AG08396 (cell line): ENCODE results near the gene TNS3.
A peak's percentile ranks its signal among the peaks of the same experiment; 100 is the strongest.

Experiments used
- DNase-seq: peaks from one replicate; pipeline ENCODE4 v3.0.0; 2012; ENCODE audit warnings: low spot score, mixed read lengths

Gene TNS3

DNA sequence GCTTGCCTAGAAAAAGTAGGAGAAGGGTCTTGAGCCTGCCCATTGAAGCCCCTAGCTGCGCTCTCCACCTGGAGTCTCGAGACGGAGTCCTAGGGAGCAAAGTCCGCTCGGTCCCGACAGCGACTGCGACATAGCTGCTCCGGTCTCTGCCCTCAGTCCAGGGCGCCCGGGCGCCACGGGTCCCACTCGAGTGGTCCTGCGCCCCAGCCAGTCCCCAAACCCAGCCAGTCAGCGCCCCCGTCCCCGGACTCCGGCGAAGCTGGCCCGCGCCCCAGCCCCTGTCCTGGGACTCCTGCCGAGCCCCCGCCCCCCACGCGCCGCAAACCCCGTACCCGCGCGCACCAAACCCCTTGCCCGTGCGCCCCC is 490 bp downstream of the TNS3 start:
- DNase-seq, result no peak

DNA sequence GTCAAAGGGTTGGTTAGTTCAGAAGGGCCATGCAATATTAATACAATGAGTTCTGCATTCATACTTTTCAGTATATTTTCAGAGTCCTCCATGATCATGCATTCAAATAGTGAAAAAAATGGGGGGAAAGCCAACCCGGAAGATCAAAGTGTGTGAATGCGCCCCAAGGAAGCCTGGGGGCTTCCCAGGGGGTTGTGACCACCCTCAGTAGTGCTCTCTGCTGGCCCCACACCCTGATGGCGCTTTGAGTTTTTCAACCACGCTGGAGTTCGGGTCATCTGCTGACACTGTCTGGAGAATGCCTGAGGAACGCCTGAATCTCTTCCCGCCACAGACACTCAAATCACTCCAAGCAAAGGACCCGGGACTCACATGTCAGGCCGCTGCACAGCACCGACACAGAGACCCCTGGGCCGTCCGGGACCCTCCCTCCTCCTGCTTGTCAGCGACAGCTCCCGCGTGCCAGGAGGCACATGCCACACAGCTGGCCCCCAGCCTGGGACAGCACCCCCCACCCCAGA is 1.0 kb downstream of the TNS3 start:
- DNase-seq, result no peak

DNA sequence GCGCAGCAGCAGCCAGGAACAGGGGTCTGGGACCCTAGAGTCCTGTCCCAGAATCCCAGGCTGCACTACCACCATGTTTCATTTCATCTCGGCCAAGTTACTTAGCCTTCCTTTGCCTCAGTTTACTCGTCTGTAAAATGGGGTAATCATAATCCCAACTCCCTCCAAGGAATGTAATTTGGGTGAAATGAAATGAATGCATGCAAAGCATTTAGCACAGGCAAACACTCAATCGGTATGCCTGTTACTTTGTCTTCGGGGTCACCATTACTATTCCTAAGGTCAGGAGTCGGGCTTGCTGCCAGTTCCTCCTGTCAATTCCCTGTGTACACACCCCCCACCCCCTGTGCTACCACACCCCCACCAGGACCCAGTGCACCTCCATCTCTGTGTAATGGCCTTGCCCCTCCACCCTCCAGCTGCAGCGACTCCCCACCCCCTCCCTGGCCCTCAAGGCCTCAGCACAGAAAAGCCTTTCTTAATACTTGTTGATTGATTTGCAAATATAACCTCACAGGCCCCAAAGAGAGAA is 1.7 kb downstream of the TNS3 start:
- no peak for DNase-seq

DNA sequence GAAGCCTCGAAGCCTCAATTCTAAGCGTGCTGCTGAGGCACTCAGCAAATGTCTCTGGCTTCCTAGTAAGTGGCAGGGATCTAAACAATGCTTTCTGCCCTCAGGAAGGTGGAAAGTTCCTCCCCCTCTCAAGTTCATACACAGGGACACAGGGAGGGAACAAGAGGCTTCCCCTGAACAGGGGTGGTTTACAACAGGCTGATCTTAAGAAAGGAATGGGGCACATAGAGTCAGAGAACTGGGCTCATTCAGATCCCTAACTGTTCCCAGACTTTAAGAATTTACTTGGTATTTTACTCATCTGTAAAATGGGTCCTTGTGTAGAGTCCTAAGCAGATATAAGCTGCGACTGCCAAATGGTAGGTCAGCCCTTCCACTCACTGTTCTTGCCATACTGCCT is 2.5 kb downstream of the TNS3 start:
- DNase-seq, result no peak

DNA sequence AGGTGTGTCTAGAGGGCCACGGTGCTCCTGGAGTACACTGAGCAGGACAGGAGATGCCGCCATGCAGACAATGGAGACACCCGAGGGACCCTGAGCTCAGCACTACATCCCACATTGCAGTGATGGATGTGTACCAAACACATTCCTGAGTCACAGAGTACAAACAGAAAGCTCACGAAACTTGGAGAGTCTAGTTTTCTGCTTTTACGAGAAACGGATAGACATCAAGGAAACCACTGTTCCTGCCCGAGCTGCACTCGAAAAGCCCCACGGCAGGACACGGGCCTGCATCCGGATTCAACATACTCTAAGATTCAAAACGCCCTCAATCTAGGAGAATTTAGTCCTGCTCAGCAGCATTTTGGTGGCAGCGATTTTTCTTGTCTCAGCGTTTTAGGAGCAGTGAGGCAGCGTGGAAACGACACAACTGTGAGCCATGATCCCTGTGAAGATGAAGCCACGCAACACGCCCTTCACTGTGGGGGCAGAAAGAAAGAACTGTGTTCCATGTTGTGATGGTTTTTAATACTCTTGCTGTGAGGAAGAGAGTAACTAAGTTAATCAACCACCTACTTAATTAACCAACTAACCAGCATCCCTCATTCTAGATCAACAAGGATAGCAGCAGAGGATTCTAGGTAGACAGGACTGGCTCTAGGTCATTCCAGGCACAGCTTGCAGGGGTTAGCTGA is 3.2 kb downstream of the TNS3 start:
- no peak for DNase-seq

DNA sequence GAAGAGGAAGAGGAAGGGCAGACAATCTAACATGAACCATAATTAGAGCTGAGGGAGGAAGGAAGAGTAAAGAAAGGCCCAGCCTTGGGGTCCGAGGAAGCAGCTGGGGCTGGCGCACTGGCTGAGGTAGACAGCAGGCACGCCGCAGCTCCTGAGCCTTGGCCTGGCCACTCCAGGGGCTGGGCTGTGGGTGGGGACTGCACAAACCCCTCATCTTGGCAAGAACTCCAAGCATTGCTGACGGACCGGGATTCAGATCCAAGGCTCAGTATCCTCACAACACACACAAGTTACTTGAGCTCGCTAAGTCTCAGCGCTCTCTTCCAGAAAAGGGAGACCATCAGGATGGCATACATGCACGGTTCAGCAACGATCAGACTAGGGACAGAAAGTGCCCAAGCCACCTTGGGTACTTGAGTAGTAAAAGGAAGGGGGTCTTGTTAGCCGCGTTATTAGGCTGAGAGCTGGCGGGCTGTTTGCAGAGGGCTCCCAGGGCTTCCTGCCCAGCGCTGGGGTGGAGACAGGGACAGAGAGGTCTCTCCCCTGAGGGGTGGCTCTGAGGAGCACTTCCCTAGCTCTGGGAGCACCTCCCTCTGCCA is 4.5 kb downstream of the TNS3 start:
- no peak for DNase-seq

DNA sequence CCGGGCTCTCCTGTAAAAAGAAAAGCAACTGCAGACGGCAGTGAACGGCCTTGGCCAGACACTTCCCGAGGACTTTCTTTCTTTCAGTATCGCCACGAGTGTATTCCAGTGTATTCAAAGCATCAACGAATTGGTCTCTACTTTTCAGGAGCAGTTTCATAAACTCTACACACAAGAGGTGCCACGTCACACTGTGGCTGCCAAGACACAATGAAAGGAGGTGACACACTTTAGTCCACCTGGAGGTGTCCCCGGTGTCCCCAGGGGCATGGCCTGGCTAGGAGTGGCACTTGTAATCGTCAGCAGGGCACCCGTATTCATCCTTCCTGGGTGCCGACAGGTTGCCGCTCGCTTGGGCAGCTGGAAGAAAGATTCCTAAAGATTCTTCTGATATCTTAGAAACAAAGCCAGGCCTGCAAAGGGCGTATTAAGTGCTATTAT is 5.0 kb downstream of the TNS3 start:
- no peak for DNase-seq

DNA sequence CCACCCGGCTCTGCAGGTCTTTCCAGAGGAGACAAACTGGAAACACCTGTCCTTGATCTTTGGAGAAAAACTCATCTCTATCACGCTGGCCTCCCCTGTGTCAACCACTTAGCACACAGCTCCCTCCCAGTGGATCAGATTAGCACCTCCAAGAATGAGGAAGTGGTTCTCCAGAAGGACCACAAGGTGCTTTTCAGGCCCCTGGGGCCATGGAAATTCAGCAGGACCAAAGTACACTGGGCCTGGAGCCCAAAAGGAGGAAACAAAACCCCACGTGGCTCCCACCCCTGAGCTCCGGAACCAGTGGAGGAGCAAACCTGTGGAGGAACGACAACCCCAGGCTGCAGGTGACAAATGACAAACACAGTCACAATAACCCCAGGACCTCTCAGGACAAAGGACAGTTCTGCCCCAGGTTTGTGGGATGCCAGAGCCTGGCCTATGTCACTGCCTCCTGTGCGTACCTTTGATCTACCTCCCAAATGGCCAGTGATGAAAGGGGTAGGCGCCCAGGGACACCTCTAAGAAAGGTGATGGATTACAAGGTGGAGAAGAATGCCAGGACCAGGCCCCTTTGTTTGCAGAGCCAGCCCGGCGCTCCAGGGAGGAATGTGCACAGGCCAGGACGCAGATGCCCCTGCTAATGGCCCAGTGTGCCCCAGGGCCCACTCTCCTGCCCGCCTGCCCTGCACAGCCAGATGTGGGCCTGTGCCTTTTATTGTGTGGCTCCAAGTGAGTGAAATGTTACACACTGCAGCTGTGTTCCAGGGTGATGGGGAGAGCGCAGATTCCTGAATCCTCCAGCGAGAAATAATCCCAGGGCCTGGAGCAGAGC is 5.7 kb downstream of the TNS3 start:
- DNase-seq, result no peak

DNA sequence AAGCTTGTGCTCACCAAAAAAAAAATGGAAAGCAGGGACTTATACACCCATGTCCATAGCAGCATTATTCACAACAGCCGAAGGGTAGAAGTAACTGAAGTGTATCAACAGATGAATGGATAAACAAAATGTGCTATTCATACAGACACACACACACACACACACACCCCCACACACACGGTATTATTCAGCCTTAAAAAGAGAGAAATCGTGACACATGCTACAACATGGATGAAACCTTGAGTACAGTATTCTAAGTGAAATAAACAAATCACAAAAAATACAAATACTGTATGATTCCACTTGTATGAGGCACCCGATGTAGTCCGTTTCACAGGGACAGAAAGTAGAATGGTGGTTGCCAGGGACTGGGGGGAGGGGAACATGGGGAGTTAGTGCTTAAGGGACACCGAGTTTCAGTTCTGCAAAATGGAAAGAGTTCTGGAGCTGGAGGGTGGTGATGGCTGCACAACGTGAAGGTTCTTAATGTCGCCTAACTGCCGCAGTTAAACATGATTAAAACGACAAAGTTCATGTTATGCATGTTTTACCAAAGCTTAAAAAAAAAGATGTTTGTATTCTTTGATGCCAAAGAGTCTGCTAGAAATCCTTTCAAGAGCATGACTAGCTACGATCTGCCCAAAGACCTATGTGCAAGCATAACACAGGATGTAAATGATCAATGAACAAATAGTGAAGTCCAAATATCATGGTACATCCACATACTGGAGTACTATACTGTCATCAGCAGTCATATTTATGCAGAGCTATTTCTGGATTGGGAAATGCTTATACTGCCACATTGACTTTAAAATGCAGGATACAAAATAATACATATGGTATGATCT is 7.2 kb downstream of the TNS3 start:
- DNase-seq, result no peak

DNA sequence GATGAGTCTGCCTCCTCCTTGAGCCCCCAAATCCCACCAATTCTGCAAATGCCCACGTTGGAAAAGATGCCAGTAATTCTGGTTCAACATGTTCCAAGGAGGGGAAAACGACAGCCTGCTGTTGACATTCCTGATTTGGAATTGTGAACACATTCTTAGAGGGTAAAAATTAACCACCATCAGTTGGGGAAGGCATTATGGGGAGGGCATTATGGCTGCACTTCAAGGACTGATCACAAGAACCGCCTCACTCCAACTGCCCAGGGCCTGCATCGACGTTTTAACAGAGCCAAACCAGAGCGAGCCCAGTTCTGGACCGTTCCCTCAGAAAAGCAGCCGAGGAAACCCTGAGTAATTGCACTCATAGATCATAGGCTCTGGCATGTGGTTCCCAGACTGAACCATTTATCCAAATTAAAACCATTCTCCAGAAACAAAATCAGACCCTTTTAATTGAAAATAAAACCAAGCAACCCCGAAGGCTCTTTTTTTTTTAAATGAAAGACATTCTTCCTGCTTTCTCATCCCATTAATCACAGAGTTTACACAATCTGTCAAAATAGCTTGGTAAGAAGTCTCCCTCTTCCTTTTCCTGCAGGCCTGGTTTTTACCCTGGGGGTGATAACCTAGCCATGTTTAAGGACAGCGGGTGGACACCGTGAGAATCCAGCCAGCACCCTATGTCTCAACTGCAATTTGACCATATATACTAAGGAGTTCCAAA is 8.0 kb downstream of the TNS3 start:
- DNase-seq, result no peak

DNA sequence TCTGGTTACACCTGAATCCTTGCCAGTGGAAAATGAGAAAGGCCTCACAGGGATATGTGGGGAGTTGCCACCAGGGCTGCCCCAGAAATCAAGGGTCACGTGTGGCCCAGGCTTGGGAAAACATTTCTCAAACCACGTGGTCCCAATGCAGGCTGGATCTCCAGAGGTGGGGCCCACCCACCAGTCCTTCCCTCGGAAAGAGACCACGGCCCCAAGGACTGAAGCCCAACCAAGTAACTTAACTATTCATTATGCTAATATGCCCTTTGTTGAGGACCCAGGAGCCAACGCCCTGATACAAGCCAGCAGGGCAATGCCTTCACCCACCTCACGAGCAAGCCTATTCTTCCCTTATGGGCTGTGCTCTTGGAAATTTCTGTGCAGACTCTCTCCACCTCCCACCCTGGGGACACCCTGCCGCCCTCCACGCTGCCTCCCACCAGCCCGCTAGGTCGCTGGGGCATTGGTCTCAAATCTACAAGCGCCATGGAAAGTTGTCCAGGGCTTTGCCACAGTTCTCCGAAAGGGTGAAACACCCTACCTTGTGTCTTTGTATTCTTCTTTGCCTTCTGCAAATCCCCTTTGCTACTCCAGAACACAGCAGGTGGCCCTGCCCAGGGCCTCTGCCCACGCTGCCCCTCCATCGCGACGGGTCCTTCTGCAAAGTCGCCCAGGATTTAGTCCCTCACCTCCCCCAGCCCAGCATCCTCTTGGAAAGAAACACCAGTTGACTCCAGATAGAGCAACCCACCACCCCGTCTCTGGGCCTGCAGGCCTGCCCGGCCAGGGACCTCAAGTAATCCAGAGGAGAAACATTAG is 8.8 kb downstream of the TNS3 start:
- no peak for DNase-seq

DNA sequence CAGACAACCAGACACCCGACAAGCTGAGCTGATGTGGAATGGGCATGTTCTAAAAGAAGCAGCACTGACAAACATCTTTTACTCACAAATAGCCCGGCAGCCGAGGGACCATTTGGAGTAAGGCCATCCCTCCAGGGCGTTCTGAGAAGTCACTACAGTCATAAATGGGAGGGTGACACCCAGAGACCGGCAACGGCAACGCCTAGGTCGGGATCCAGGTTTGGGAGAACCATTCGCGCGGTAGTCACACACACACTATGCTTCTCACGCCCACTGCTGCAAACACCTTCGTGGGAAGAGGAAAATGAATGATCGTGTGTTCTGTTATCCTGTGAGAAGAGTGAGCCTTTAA is 9.8 kb downstream of the TNS3 start:
- no peak for DNase-seq

DNA sequence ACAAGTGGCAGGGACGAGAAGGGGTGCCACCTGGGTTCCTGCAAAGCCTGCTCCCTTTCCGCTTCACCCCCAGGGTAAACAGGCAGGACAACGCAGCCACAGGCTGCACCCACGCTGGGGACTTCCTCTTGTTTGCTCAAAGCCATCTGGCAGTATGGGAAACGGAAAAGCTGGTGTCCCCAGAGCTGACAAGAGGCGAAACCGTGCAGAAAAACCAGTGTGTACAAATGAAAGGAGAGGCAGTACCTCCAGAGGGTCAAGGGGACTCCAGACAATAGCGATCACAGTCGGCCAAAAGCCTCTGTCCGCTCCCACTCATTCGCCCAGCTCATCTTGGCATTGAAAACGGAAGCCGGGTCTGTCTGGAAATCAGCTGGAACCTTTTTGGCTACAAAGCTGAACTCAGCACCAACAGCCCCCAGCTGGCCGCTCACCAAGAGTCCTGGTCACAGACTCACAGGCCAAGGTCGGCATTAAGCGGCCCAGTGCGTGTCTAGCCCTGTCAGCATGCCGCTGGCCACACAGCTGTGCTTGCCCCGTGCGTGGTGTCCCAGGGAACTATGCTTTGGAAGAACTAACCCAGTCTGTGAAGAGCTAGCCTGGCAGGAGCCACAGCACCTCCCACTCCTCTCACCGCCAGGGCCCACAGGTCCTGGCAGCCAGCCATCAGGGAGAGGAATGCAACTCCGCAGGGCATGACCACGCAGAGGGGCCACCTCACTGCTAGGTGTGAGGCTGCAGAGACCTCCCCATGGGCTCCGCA is 10.4 kb downstream of the TNS3 start:
- peak; percentile 79 for DNase-seq

DNA sequence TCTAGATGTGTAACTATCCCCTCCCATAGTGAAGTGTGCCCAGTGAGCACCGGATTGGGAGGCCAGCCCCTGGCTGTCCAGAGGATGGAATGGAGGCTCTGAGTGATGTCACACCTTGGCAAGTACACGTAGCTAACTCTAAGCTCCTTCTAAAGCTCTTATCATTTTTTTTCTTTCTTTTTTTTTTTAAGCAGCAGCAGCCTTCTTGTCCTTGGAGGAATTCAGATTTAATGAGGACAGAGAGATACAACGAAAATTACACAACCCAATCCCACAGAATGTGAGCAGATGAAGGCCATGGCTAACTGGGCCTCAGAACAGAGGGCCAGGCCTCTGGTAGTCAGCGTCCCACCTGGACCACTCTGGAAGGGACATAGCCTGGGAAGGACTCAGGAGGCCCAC is 11.3 kb downstream of the TNS3 start:
- no peak for DNase-seq

DNA sequence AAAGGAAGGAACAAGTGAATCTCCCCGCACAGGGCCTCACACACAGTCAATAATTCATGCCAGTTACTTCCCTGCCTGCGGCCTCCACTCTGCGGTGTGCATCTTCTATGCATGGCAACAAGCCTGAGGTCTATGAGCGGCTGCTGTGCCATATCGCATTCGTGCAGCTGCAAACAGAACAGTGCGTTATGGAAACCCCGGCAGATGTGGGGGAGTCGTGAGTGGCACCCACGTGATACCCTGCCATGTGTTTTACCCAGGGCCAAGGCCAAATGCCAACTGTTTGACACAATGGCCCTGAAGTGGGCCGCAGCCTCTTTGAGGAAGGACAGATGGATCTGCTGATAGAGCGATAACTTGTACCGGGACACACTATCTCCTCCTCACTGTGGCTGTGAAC is 13.4 kb downstream of the TNS3 start:
- DNase-seq, result no peak

DNA sequence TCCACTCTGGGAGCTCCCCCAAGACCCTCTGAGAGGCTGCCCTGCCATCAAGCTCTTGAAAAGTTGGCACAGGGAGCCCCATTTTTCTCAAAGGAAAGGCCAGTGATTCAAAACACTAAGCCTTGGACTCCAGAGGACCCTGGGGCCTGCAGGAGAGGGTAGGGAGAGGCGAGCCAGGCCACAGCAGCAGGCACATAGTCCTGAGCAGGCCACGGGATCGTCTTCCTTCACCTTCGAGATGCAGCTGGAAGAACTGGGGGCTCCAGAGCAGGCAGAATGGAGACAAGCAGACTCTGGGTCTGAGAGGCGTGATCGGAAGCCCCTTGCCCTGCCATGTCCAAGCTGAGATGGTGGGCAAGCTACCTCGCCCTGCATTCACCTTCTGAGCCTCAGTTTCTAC is 13.9 kb downstream of the TNS3 start:
- no peak for DNase-seq

DNA sequence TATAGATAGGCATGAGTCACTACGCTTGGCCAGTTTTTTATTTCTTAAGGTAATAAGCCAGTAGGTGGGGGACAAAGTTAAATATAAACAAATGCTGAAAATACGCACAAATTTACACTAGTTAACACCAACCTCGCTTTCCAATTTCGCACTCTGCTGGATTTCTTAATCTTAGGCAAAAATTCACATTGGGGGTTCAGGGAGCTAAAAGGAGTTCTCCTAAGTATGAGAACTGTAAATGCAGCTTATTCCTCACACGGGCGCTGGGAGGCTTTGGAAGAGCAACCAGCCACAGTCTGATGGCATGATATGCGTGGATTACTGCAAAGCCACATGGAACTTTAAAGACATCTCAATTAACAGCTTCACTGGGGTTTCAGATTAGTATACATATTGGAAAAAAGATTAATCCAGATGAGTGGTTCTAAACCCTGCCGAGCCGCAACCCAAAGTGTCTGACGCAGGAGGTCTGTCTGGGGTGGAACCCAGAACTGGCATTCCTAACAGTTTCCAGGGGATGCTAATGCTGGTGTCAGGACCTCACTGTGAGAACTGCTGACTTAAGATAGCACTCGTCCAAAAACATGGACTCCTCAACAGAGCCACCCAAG is 16.2 kb downstream of the TNS3 start:
- no peak for DNase-seq

DNA sequence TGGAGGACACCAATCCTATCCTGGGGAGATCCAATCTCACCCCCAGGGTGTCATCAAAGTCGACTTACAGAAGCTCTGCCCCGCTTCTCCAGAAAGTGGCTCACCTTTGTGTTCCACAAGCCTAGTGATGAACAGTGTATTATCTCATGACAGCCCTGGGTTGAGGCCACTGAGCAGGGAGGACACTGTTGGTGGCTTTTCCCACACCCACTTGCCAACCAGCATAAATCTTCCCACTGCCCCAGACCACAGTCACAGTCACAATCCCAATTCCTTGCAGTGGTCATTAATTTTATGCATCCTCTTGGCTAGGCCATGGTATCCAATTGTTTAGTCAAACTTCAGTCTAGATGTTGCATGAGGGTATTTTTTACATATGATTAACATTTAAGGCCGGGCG is 18.4 kb downstream of the TNS3 start:
- no peak for DNase-seq
